Sigmoid colon (tissue), 7 donors: ENCODE results near the gene RAB11FIP3. TPM values are rescaled to one million over a fixed set of nuclear protein-coding genes. Genes with fewer than 3 reads are reported as not detected.
"Not testable (repeated sequence)": the region's sequence is repeated elsewhere in the genome, so short reads cannot be mapped to it uniquely, and the experiment has no call there.

ENCODE experiments used
- DNase-seq: peaks from one replicate; pipeline ENCODE4 v3.0.0-alpha.2; 2019
- H3K27ac ChIP-seq, 4 donors: fragments of 200-600 bp; sonication (generic); one replicate each; pipeline ENCODE4 v1.5.1; 2016 to 2019; ENCODE audit warnings: mild to moderate bottlenecking in 1 of 4
- H3K27me3 ChIP-seq, 3 donors: fragments of 200-600 bp; sonication (generic); one replicate each; pipeline ENCODE4 v1.5.1; 2019; ENCODE audit warnings: mild to moderate bottlenecking in 1 of 3
- H3K36me3 ChIP-seq, 4 donors: fragments of 200-600 bp; sonication (generic); one replicate each; pipeline ENCODE4 v1.5.1; 2016 to 2019
- H3K4me1 ChIP-seq, 4 donors: fragments of 200-600 bp; sonication (generic); one replicate each; pipeline ENCODE4 v1.5.1; 2017 to 2019
- H3K4me3 ChIP-seq, 4 donors: fragments of 200-600 bp; sonication (generic); one replicate each; pipeline ENCODE4 v1.5.1; 2017 to 2019; ENCODE audit warnings: mild to moderate bottlenecking in 2 of 4, moderate library complexity in 1 of 4
- H3K9me3 ChIP-seq, 4 donors: fragments of 200-600 bp in 3 of 4; sonication (generic) in 3 of 4; one replicate each; pipeline versions ENCODE4 v1.5.1 to v1.6.1; 2013 to 2019
- CTCF ChIP-seq, 4 experiments: fragments of 450-650 bp in 3 of 4; fragments of 200-600 bp in 1 of 4; IDR thresholded peaks; one replicate each; pipeline ENCODE4 v1.5.1; 2016 to 2019; ENCODE audit warnings: antibody characterized with exemption in 4 of 4, mild to moderate bottlenecking in 3 of 4, moderate library complexity in 2 of 4
- EP300 ChIP-seq, 4 donors: sonication (generic); formaldehyde crosslinking; IDR thresholded peaks; one replicate each; pipeline ENCODE4 v1.6.1; 2017; ENCODE audit warnings: antibody characterized with exemption in 4 of 4
- POLR2A ChIP-seq, 2 donors: fragments of 450-650 bp; IDR thresholded peaks; one replicate each; pipeline ENCODE4 v1.6.1; 2016; ENCODE audit warnings: antibody characterized with exemption in 2 of 2, mild to moderate bottlenecking in 2 of 2, moderate library complexity in 2 of 2
- POLR2AphosphoS5 ChIP-seq, 4 donors: sonication (generic); formaldehyde crosslinking; IDR thresholded peaks; one replicate each; pipeline ENCODE4 v1.6.1; 2017; ENCODE audit warnings: antibody characterized with exemption in 4 of 4
- WGBS, 2 donors: extraction: QIAGEN DNeasy Blood & Tissue Kit; methylation state at CpG; one replicate each; pipeline ENCODE4 v1.1.7; 2013; 5-methylcytosine and 5-hydroxymethylcytosine counted together
- intact Hi-C: fragments of 100-400 bp; cut with DNase I; formaldehyde crosslinking; loops from one replicate; pipeline ENCODE4 v1.15.1; 2023
- polyA plus RNA-seq, 3 donors: library from polyadenylated mRNA; stranded (reverse); fragments of 200-250 nt; gene quantifications; one replicate each; pipeline ENCODE4 v1.2.3, GENCODE V29; 2013
- total RNA-seq, 4 donors: library from RNA; depleted of rRNA; stranded (reverse); fragments of >200 nt; gene quantifications; one replicate each; pipeline ENCODE4 v1.1.0, GENCODE V29; 2016
- donor health status: healthy with polysubstance abuse.
- donor health status: Bipolar disorder and iron deficiency.
- donor health status: healthy.

The RAB11FIP3 gene
- total and polyA plus RNA-seq, 7 donors, result 10.6 to 44.9 (median 21.4) TPM

- intact Hi-C loops, result loop anchor here (10.0 kb wide), 1 partner anchor 277 kb away; the partner anchor contains the start of gene RHOT2
- DNase-seq, H3K36me3 ChIP-seq, H3K9me3 ChIP-seq, H3K27me3 ChIP-seq: not testable (repeated sequence)
- Histone ChIP-seq H3K4me1 (peaks cover 0 to 56% (median 32%) of the 10 kb centered on the region in 4 donors), H3K27ac (peak overlapping the region; percentile 22 to 87 (median 82)), H3K4me3 (peak overlapping the region in 2 of 4 donors; percentile 9 to 20)
- peak in 1 of 4 donors; percentile 16 for TF ChIP-seq EP300 (IDR thresholded peaks at IDR 0.05)
- peak in 3 of 4 donors; percentile 59 to 73 (median 72) for TF ChIP-seq POLR2AphosphoS5 (IDR thresholded peaks at IDR 0.05)
- TF ChIP-seq CTCF (IDR thresholded peaks at IDR 0.05), result peak in 1 of 4 experiments; percentile 15
- 65 to 72% methylated on average over 20 of the region's 20 CpGs for WGBS, 2 donors
Observed at GRCh38 chr16:387761-388666, 37.4 kb upstream of the RAB11FIP3 start.

GRCh38 chr16:389352-389751 lies 36.1 kb upstream of the RAB11FIP3 start:
- Histone ChIP-seq H3K36me3 (no peaks in the 10 kb centered on the region), H3K4me3 (no peak overlapping the region), H3K27me3 (no peaks in the 10 kb centered on the region), H3K9me3 (no peaks in the 10 kb centered on the region), H3K27ac (peak overlapping the region in 3 of 4 donors; percentile 80 to 87 (median 84)), H3K4me1 (peaks cover 0 to 45% (median 22%) of the 10 kb centered on the region in 4 donors)
- WGBS, 2 donors, result 83 to 85% methylated on average over 10 of the region's 10 CpGs
- DNase-seq, result no peak
- intact Hi-C loops, result loop anchor here (10.0 kb wide), 1 partner anchor 275 kb away; the partner anchor contains the start of gene RHOT2
- TF ChIP-seq CTCF (IDR thresholded peaks at IDR 0.05) (no peak), POLR2AphosphoS5 (IDR thresholded peaks at IDR 0.05) (no peak), EP300 (IDR thresholded peaks at IDR 0.05) (no peak), POLR2A (IDR thresholded peaks at IDR 0.05) (no peak)

- H3K9me3 ChIP-seq, result no peaks in the 10 kb centered on the region
- no peak overlapping the region for H3K27ac ChIP-seq
- no peaks in the 10 kb centered on the region for H3K36me3 ChIP-seq
- no peak overlapping the region for H3K4me3 ChIP-seq
- no peak for DNase-seq
- H3K27me3 ChIP-seq, result no peaks in the 10 kb centered on the region
- 64 to 72% methylated on average over 7 of the region's 7 CpGs for WGBS, 2 donors
- H3K4me1 ChIP-seq, result peaks cover 0 to 38% (median 23%) of the 10 kb centered on the region in 4 donors
- intact Hi-C loops, result loop anchor here (5.0 kb wide), 1 partner anchor 95 kb away; no protein-coding TSS in a partner anchor
- TF ChIP-seq CTCF (IDR thresholded peaks at IDR 0.05), result peak; percentile 28 to 62 (median 44)
- no peak for TF ChIP-seq POLR2AphosphoS5 (IDR thresholded peaks at IDR 0.05)
- TF ChIP-seq POLR2A (IDR thresholded peaks at IDR 0.05), result no peak
- TF ChIP-seq EP300 (IDR thresholded peaks at IDR 0.05), result no peak
Observed at GRCh38 chr16:391885-392335, 33.5 kb upstream of the RAB11FIP3 start.

- no peak for TF ChIP-seq POLR2A (IDR thresholded peaks at IDR 0.05)
- TF ChIP-seq POLR2AphosphoS5 (IDR thresholded peaks at IDR 0.05), result no peak
- TF ChIP-seq EP300 (IDR thresholded peaks at IDR 0.05), result no peak
- no peak for TF ChIP-seq CTCF (IDR thresholded peaks at IDR 0.05)
- H3K36me3 ChIP-seq, result no peaks in the 10 kb centered on the region
- H3K9me3 ChIP-seq, result no peaks in the 10 kb centered on the region
- H3K27me3 ChIP-seq, result no peaks in the 10 kb centered on the region
- intact Hi-C loops, result loop anchor here (5.0 kb wide), 1 partner anchor 95 kb away; no protein-coding TSS in a partner anchor
- WGBS, 2 donors, result 79 to 93% methylated on average over 7 of the region's 7 CpGs
- peaks cover 0 to 32% (median 18%) of the 10 kb centered on the region in 4 donors for H3K4me1 ChIP-seq
- H3K4me3 ChIP-seq, result no peak overlapping the region
- no peak for DNase-seq
- no peak overlapping the region for H3K27ac ChIP-seq
Observed at GRCh38 chr16:392450-393030, 32.9 kb upstream of the RAB11FIP3 start.
